Naive thymus-derived CD4-positive, alpha-beta T cell (primary cell): ENCODE data around the gene WBP2NL. TPM values are rescaled to one million over a fixed set of nuclear protein-coding genes. Genes with fewer than 3 reads are reported as not detected.

Experiments used
- ATAC-seq: fragments of 150-1000 bp; cut with Tn5 transposase; 2 replicates; pipeline ENCODE4 v1.10.0; 2021; ENCODE audit warnings: mild to moderate bottlenecking, moderate library complexity
- CTCF ChIA-PET: fragments of 350-600 bp; sonication (Branson Sonifier 250); formaldehyde crosslinking; loops from one replicate; lab custom pipeline; 2021; ENCODE audit warnings: antibody characterized with exemption; lab: Charles Lee
- POLR2A ChIA-PET: fragments of 350-600 bp; sonication (Branson Sonifier 250); formaldehyde crosslinking; loops from one replicate; lab custom pipeline; 2021; ENCODE audit warnings: antibody characterized with exemption, inconsistent platforms; lab: Charles Lee
- DNase-seq, 9 donors: peaks; one replicate each; pipeline versions ENCODE4 v3.0.0 to v3.0.0-alpha.2; 2020 to 2022; ENCODE audit warnings: mixed read lengths in 1 of 9
- H3K27ac ChIP-seq: one replicate; pipeline ENCODE4 v1.7.0; 2013; ENCODE audit warnings: mild to moderate bottlenecking, low read depth, low read length, moderate library complexity
- H3K27me3 ChIP-seq, 2 donors: one replicate each; pipeline ENCODE4 v1.7.0; 2013; ENCODE audit warnings: low read length in 2 of 2, mild to moderate bottlenecking in 2 of 2, moderate library complexity in 2 of 2; ENCODE audit not compliant: control insufficient read depth in 2 of 2, insufficient read depth in 2 of 2
- H3K36me3 ChIP-seq, 3 experiments: 1 replicate in 2 of 3; 2 replicates in 1 of 3; pipeline ENCODE4 v1.7.0; 2013; ENCODE audit warnings: low read length in 3 of 3, mild to moderate bottlenecking in 3 of 3, moderate library complexity in 1 of 3; ENCODE audit not compliant: insufficient read depth in 3 of 3, control insufficient read depth in 2 of 3
- H3K4me1 ChIP-seq, 2 donors: one replicate each; pipeline ENCODE4 v1.7.0; 2013; ENCODE audit warnings: low read length in 2 of 2, mild to moderate bottlenecking in 2 of 2, moderate library complexity in 1 of 2; ENCODE audit not compliant: control insufficient read depth in 2 of 2, insufficient read depth in 2 of 2
- H3K4me3 ChIP-seq: 2 replicates; pipeline ENCODE4 v1.7.0; 2013; ENCODE audit warnings: mild to moderate bottlenecking, low read length
- H3K9me3 ChIP-seq, 3 experiments: 1 replicate in 2 of 3; 2 replicates in 1 of 3; pipeline ENCODE4 v1.7.0; 2013; ENCODE audit warnings: low read length in 3 of 3; ENCODE audit not compliant: control insufficient read depth in 2 of 3
- H3K27ac Mint-ChIP-seq, 9 donors: one replicate each; pipeline ENCODE4 v1.8.0; 2020 to 2022; ENCODE audit warnings: mixed read lengths in 9 of 9, mild to moderate bottlenecking in 8 of 9, moderate library complexity in 5 of 9, inconsistent platforms in 2 of 9
- H3K27me3 Mint-ChIP-seq, 5 donors: one replicate each; pipeline ENCODE4 v1.8.0; 2021 to 2022; ENCODE audit warnings: mixed read lengths in 5 of 5, mild to moderate bottlenecking in 1 of 5
- H3K36me3 Mint-ChIP-seq, 5 donors: one replicate each; pipeline ENCODE4 v1.8.0; 2020 to 2022; ENCODE audit warnings: mixed read lengths in 5 of 5, mild to moderate bottlenecking in 3 of 5, inconsistent platforms in 1 of 5
- H3K4me1 Mint-ChIP-seq, 7 donors: one replicate each; pipeline ENCODE4 v1.8.0; 2020 to 2022; ENCODE audit warnings: mixed read lengths in 7 of 7, mild to moderate bottlenecking in 3 of 7, inconsistent platforms in 1 of 7
- H3K4me3 Mint-ChIP-seq, 10 donors: one replicate each; pipeline ENCODE4 v1.8.0; 2020 to 2022; ENCODE audit warnings: mild to moderate bottlenecking in 10 of 10, mixed read lengths in 10 of 10, moderate library complexity in 6 of 10, inconsistent platforms in 2 of 10
- H3K9me3 Mint-ChIP-seq, 11 donors: one replicate each; pipeline ENCODE4 v1.8.0; 2020 to 2022; ENCODE audit warnings: mixed read lengths in 11 of 11, mild to moderate bottlenecking in 4 of 11, inconsistent platforms in 1 of 11, moderate library complexity in 1 of 11
- intact Hi-C, 2 donors: fragments of 100-400 bp; cut with micrococcal nuclease; formaldehyde crosslinking; loops; one replicate each; pipeline ENCODE4 v1.15.1; 2023
- polyA plus RNA-seq, 2 donors: library from polyadenylated mRNA; unstranded; fragments of 300-500 nt; fragmentation: Illumina TruSeq; gene quantifications; one replicate each; pipeline ENCODE4 v1.2.3, GENCODE V29; 2021
- total RNA-seq, 6 experiments: library from RNA in 5 of 6; stranded (reverse) in 5 of 6; gene quantifications; 1 replicate in 5 of 6; 2 replicates in 1 of 6; pipeline ENCODE4 v1.2.3 and lab custom pipeline; 2021 to 2026

The WBP2NL gene
- total and polyA plus RNA-seq, 7 experiments from 2014 or later = 0.43 to 5.7 (median 2.7) TPM; not detected in 1

DNA sequence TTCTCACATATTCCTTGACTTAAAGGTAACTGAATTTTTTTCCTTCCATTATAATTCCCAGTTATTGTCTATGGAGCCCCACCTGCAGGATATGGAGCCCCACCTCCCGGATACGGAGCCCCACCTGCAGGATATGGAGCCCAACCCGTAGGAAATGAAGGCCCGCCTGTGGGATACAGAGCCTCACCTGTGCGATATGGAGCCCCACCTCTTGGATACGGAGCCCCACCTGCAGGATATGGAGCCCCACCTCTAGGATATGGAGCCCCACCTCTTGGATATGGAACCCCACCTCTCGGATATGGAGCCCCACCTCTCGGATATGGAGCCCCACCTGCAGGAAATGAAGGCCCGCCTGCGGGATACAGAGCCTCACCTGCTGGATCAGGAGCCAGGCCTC lies 28.1 kb downstream of the WBP2NL start:
- Histone ChIP-seq H3K27ac (no peak overlapping the region), H3K4me3 (no peak overlapping the region), H3K4me1 (peaks cover 6% of the 10 kb centered on the region in 2 donors), H3K9me3 (no peaks in the 10 kb centered on the region), H3K27me3 (no peaks in the 10 kb centered on the region), H3K36me3 (no peaks in the 10 kb centered on the region)
- Mint-ChIP-seq H3K36me3 (peaks cover 0 to 20% (median 6%) of the 10 kb centered on the region in 5 donors), H3K4me3 (no peak overlapping the region), H3K27ac (no peak overlapping the region), H3K9me3 (peaks cover 0 to 6% (median 0%) of the 10 kb centered on the region in 11 donors), H3K4me1 (peaks cover 0 to 41% (median 13%) of the 10 kb centered on the region in 7 donors), H3K27me3 (peaks cover 0 to 4% (median 0%) of the 10 kb centered on the region in 5 donors)
- no peak for ATAC-seq
- CTCF ChIA-PET = no interaction called here
- no peak for DNase-seq
- intact Hi-C loops = no loop called here
- POLR2A ChIA-PET = no interaction called here

- Histone ChIP-seq H3K4me3 (no peak overlapping the region), H3K9me3 (peaks cover 0 to 11% (median 0%) of the 10 kb centered on the region in 3 experiments), H3K27me3 (no peaks in the 10 kb centered on the region), H3K4me1 (no peaks in the 10 kb centered on the region), H3K27ac (no peak overlapping the region), H3K36me3 (no peaks in the 10 kb centered on the region)
- Mint-ChIP-seq H3K9me3 (peaks cover 0 to 29% (median 10%) of the 10 kb centered on the region in 11 donors), H3K4me3 (no peak overlapping the region), H3K27ac (peak overlapping the region in 1 of 9 donors; percentile 43), H3K36me3 (peaks cover 0 to 35% (median 5%) of the 10 kb centered on the region in 5 donors), H3K4me1 (peaks cover 0 to 27% (median 0%) of the 10 kb centered on the region in 7 donors), H3K27me3 (peaks cover 0 to 3% (median 0%) of the 10 kb centered on the region in 5 donors)
- POLR2A ChIA-PET = no interaction called here
- CTCF ChIA-PET = no interaction called here
- no peak for DNase-seq
- intact Hi-C loops = no loop called here
- ATAC-seq = no peak
Measured at GRCh38 chr22:42033263-42034181, 34.9 kb downstream of the WBP2NL start.

DNA sequence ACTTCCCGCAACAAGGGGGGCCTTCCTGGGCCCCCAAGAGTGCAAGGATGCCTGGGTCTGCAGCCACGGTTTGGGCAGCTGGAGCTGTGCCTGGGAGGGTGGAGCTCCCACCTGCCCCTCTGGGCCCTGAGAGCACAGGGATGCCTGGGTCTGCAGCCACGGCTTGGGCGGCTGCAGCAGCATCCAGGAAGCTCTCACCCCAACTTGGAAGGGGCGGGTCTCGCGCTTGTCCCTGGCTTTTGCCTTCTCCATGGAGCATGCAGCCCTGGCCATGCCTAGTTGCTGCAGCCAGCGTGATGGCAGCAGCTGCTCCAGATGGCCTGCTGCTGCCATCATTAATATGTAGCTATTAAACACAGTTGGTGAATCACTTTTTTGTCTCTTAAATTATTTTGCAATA lies 36.7 kb downstream of the WBP2NL start:
- Mint-ChIP-seq H3K27ac (no peak overlapping the region), H3K9me3 (peaks cover 0 to 29% (median 10%) of the 10 kb centered on the region in 11 donors), H3K36me3 (peaks cover 0 to 36% (median 5%) of the 10 kb centered on the region in 5 donors), H3K27me3 (peaks cover 0 to 5% (median 0%) of the 10 kb centered on the region in 5 donors), H3K4me3 (no peak overlapping the region), H3K4me1 (peaks cover 0 to 23% (median 0%) of the 10 kb centered on the region in 7 donors)
- Histone ChIP-seq H3K4me1 (no peaks in the 10 kb centered on the region), H3K4me3 (no peak overlapping the region), H3K27ac (no peak overlapping the region), H3K9me3 (peaks cover 0 to 11% (median 0%) of the 10 kb centered on the region in 3 experiments), H3K36me3 (no peaks in the 10 kb centered on the region), H3K27me3 (no peaks in the 10 kb centered on the region)
- ATAC-seq (no peak), DNase-seq (no peak)
- intact Hi-C loops = no loop called here
- POLR2A ChIA-PET = interaction anchor here (0.6 kb wide), 1 partner anchor 322 kb away, joined by 3 read pairs; no protein-coding TSS in a partner anchor
- CTCF ChIA-PET = no interaction called here

DNA sequence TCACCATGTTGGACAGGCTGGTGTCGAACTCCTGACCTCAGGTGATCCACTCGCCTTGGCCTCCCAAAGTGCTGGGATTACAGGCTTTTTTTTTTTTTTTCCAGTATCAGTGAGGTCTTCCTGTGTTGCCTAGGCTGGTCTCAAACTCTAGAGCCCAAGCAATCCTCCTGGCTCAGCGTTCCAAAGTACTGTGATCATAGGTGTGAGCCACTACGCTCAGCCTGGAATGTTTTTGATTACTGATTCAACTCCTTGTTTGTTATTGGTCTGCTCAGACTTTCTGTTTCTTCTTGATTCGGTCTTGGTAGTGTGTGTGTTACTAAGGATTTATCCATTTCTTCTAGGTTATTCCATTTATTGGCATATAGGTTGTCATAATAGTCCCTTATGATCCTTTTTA lies 40.7 kb downstream of the WBP2NL start:
- ChIA-PET CTCF (interaction anchor here (0.7 kb wide), 1 partner anchor 148 kb away, joined by 6 read pairs; no protein-coding TSS in a partner anchor), POLR2A (interaction anchor here (0.7 to 0.8 kb wide), 2 partner anchors 41 to 146 kb away, joined by 3 to 4 read pairs; partner anchors contain the start of gene WBP2NL)
- Mint-ChIP-seq H3K27ac (no peak overlapping the region), H3K4me1 (peaks cover 0 to 3% (median 0%) of the 10 kb centered on the region in 7 donors), H3K27me3 (peaks cover 0 to 5% (median 0%) of the 10 kb centered on the region in 5 donors), H3K9me3 (peaks cover 0 to 37% (median 15%) of the 10 kb centered on the region in 11 donors), H3K4me3 (no peak overlapping the region), H3K36me3 (peaks cover 6 to 46% (median 11%) of the 10 kb centered on the region in 5 donors)
- H3K27me3 ChIP-seq = no peaks in the 10 kb centered on the region
- intact Hi-C loops = no loop called here
- DNase-seq = no peak
- no peak for ATAC-seq
- peaks cover 0 to 5% (median 0%) of the 10 kb centered on the region in 3 experiments for H3K9me3 ChIP-seq
- H3K4me1 ChIP-seq = no peaks in the 10 kb centered on the region
- H3K36me3 ChIP-seq = no peaks in the 10 kb centered on the region
- no peak overlapping the region for H3K4me3 ChIP-seq
- no peak overlapping the region for H3K27ac ChIP-seq

- no peaks in the 10 kb centered on the region for H3K27me3 ChIP-seq
Measured at GRCh38 chr22:42041784-42042183, 43.2 kb downstream of the WBP2NL start.

DNA sequence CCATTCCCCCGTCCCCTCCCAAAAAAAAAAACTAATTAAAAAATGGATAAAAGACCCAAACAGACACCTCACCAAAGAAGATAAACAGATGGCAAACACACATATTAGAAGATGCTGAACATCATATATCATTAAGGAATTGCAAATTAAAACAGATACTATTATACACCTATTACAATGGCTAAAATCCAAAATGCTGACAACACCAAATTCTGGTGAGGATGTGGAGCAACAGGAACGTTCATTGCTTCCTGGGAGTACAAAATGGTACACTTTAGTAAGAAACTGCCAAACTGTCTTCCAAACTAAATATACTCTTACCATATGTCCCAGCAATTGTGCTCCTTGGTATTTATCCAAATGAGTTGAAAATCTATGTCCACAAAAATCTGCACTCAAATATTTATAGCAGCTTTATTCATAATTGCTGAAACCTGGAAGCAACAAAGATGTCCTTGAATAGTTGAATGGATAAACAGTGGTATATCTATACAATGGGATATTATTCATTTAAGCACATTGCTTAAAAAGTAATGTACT lies 52.1 kb downstream of the WBP2NL start:
- DNase-seq = no peak
- peaks cover 0 to 2% (median 0%) of the 10 kb centered on the region in 7 donors for H3K4me1 Mint-ChIP-seq
- Histone ChIP-seq H3K9me3 (no peaks in the 10 kb centered on the region), H3K27ac (no peak overlapping the region), H3K36me3 (no peaks in the 10 kb centered on the region), H3K4me3 (no peak overlapping the region), H3K4me1 (no peaks in the 10 kb centered on the region), H3K27me3 (no peaks in the 10 kb centered on the region)
- CTCF ChIA-PET = no interaction called here
- no peak for ATAC-seq
- POLR2A ChIA-PET = no interaction called here
- no peaks in the 10 kb centered on the region for H3K27me3 Mint-ChIP-seq
- intact Hi-C loops = no loop called here
- no peak overlapping the region for H3K4me3 Mint-ChIP-seq
- peaks cover 0 to 1% (median 0%) of the 10 kb centered on the region in 11 donors for H3K9me3 Mint-ChIP-seq
- H3K36me3 Mint-ChIP-seq = peaks cover 0 to 4% (median 0%) of the 10 kb centered on the region in 5 donors
- no peak overlapping the region for H3K27ac Mint-ChIP-seq

More at GRCh38 chr22:42041784-42042183, 43.2 kb downstream of the WBP2NL start:
- Mint-ChIP-seq H3K4me1 (no peaks in the 10 kb centered on the region), H3K9me3 (peaks cover 0 to 24% (median 13%) of the 10 kb centered on the region in 11 donors), H3K4me3 (no peak overlapping the region), H3K36me3 (peaks cover 6 to 43% (median 10%) of the 10 kb centered on the region in 5 donors), H3K27me3 (peaks cover 0 to 5% (median 0%) of the 10 kb centered on the region in 5 donors), H3K27ac (no peak overlapping the region)
- ATAC-seq = no peak
- intact Hi-C loops = no loop called here
- no peak overlapping the region for H3K4me3 ChIP-seq
- no peak overlapping the region for H3K27ac ChIP-seq
- ChIA-PET POLR2A (interaction anchor here (0.7 kb wide), 1 partner anchor 36 kb away, joined by 3 read pairs; no protein-coding TSS in a partner anchor), CTCF (no interaction called here)
- H3K4me1 ChIP-seq = no peaks in the 10 kb centered on the region
- DNase-seq = no peak
- H3K36me3 ChIP-seq = no peaks in the 10 kb centered on the region
- peaks cover 0 to 5% (median 0%) of the 10 kb centered on the region in 3 experiments for H3K9me3 ChIP-seq
